ENCODE measurements around the gene SLC6A7.

The SLC6A7 gene

GRCh38 chr5:150258130-150258529 is 68.3 kb downstream of the SLC6A7 start:
- Histone ChIP-seq H3K4me3 (ENCODE audit: low read length, poor library complexity, severe bottlenecking) (no peak overlapping the region), H3K27me3 (ENCODE audit: insufficient read depth, low read length, poor library complexity, severe bottlenecking) (no peaks in the 10 kb centered on the region), H2AFZ (ENCODE audit: low read length) (no peak overlapping the region), H3K9me2 (replicated peaks; ENCODE audit: low read depth, low read length) (no peaks in the 10 kb centered on the region), H4K20me1 (ENCODE audit: insufficient read depth, low read length, poor library complexity, severe bottlenecking) (no peaks in the 10 kb centered on the region), H3K9me3 (ENCODE audit: insufficient read depth, low read depth, low read length) (no peaks in the 10 kb centered on the region), H3F3A (ENCODE audit: low read depth) (no peaks in the 10 kb centered on the region), H3K36me3 (ENCODE audit: insufficient read depth, low read length) (no peaks in the 10 kb centered on the region), H3K4me1 (ENCODE audit: insufficient read depth, low read length, poor library complexity, severe bottlenecking) (peaks cover 10% of the 10 kb centered on the region), H3K4me2 (ENCODE audit: low read depth, low read length, poor library complexity, severe bottlenecking) (no peak overlapping the region), H3K79me2 (ENCODE audit: insufficient read depth, low read length) (no peaks in the 10 kb centered on the region), H3K9ac (ENCODE audit: low read depth, low read length, poor library complexity, severe bottlenecking) (no peak overlapping the region)
- TF ChIP-seq EZH2phosphoT487 (IDR thresholded peaks at IDR 0.05; ENCODE audit: borderline replicate concordance) = no peak

Data from Loucy (cell line).